Measurements from ENCODE around the gene SCN4A.

GRCh38 chr17:64016231-64016784 is 43.6 kb upstream of the SCN4A start:
- TF ChIP-seq CTCF (IDR thresholded peaks at IDR 0.05; ENCODE audit: insufficient read depth, low read depth, low read length) = no peak
- TF ChIP-seq EZH2 (IDR thresholded peaks at IDR 0.05; ENCODE audit: insufficient read depth, low read length) = no peak

All from astrocyte (in vitro differentiated cells and primary cell).